ENCODE measurements around the gene SUGP2. TPM values are rescaled to one million over a fixed set of nuclear protein-coding genes. Genes with fewer than 3 reads are reported as not detected.

Gene SUGP2
- total and polyA plus RNA-seq, 2 of the 13 experiments (the other 11 are each of a cell fraction or from before 2014, with no cell fraction given): 40.6 to 57.7 TPM

DNA sequence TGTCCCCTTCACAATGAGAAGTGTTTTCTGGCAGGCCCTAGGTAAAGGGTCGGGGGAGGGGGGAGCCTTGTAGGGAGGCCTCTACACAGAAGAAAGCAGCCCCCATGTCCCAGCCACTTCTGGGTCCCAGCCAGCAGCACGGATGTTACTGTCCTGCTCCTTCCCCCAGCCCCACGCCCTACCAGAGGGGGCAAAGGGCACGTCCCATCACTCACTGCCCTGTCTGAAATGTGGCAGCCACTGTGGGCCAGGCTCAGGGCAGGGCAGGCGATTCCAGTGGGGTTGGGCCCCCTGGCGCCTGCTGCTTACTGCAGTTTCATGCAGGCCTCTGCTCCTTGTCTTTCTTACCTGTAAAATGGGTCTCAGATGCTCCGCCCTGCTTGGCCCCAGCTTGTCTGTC is 24.4 kb upstream of the SUGP2 start (continued):
- TF ChIP-seq, protein P1, sequence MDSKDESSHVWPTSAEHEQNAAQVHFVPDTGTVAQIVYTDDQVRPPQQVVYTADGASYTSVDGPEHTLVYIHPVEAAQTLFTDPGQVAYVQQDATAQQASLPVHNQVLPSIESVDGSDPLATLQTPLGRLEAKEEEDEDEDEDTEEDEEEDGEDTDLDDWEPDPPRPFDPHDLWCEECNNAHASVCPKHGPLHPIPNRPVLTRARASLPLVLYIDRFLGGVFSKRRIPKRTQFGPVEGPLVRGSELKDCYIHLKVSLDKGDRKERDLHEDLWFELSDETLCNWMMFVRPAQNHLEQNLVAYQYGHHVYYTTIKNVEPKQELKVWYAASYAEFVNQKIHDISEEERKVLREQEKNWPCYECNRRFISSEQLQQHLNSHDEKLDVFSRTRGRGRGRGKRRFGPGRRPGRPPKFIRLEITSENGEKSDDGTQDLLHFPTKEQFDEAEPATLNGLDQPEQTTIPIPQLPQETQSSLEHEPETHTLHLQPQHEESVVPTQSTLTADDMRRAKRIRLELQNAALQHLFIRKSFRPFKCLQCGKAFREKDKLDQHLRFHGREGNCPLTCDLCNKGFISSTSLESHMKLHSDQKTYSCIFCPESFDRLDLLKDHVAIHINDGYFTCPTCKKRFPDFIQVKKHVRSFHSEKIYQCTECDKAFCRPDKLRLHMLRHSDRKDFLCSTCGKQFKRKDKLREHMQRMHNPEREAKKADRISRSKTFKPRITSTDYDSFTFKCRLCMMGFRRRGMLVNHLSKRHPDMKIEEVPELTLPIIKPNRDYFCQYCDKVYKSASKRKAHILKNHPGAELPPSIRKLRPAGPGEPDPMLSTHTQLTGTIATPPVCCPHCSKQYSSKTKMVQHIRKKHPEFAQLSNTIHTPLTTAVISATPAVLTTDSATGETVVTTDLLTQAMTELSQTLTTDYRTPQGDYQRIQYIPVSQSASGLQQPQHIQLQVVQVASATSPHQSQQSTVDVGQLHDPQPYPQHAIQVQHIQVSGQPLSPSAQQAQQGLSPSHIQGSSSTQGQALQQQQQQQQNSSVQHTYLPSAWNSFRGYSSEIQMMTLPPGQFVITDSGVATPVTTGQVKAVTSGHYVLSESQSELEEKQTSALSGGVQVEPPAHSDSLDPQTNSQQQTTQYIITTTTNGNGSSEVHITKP (CRISPR knock-in tag; IDR thresholded peaks at IDR 0.05; ENCODE audit: low read depth): no peak
- TF ChIP-seq HNF4G (IDR thresholded peaks at IDR 0.05; ENCODE audit: borderline replicate concordance, low read depth, low read length): peak; percentile 23; the same call in 1 of the 2 replicates
- TF ChIP-seq HNF4G (CRISPR knock-in tag; IDR thresholded peaks at IDR 0.05; ENCODE audit: borderline replicate concordance, low read depth): no peak
- TF ChIP-seq XRCC5 (optimal IDR thresholded peaks at IDR 0.05; ENCODE audit: low read length): peak; percentile 21
- TF ChIP-seq TP53 (CRISPR knock-in tag; conservative IDR thresholded peaks at IDR 0.05): no peak
- no peak for TF ChIP-seq ZNF260 (CRISPR knock-in tag; IDR thresholded peaks at IDR 0.05; ENCODE audit: borderline replicate concordance, low read depth)
- no peak for TF ChIP-seq ZNF713 (CRISPR knock-in tag; IDR thresholded peaks at IDR 0.05)
- no peak for TF ChIP-seq CBX1 (IDR thresholded peaks at IDR 0.05; ENCODE audit: low read depth)
- TF ChIP-seq, protein P2, sequence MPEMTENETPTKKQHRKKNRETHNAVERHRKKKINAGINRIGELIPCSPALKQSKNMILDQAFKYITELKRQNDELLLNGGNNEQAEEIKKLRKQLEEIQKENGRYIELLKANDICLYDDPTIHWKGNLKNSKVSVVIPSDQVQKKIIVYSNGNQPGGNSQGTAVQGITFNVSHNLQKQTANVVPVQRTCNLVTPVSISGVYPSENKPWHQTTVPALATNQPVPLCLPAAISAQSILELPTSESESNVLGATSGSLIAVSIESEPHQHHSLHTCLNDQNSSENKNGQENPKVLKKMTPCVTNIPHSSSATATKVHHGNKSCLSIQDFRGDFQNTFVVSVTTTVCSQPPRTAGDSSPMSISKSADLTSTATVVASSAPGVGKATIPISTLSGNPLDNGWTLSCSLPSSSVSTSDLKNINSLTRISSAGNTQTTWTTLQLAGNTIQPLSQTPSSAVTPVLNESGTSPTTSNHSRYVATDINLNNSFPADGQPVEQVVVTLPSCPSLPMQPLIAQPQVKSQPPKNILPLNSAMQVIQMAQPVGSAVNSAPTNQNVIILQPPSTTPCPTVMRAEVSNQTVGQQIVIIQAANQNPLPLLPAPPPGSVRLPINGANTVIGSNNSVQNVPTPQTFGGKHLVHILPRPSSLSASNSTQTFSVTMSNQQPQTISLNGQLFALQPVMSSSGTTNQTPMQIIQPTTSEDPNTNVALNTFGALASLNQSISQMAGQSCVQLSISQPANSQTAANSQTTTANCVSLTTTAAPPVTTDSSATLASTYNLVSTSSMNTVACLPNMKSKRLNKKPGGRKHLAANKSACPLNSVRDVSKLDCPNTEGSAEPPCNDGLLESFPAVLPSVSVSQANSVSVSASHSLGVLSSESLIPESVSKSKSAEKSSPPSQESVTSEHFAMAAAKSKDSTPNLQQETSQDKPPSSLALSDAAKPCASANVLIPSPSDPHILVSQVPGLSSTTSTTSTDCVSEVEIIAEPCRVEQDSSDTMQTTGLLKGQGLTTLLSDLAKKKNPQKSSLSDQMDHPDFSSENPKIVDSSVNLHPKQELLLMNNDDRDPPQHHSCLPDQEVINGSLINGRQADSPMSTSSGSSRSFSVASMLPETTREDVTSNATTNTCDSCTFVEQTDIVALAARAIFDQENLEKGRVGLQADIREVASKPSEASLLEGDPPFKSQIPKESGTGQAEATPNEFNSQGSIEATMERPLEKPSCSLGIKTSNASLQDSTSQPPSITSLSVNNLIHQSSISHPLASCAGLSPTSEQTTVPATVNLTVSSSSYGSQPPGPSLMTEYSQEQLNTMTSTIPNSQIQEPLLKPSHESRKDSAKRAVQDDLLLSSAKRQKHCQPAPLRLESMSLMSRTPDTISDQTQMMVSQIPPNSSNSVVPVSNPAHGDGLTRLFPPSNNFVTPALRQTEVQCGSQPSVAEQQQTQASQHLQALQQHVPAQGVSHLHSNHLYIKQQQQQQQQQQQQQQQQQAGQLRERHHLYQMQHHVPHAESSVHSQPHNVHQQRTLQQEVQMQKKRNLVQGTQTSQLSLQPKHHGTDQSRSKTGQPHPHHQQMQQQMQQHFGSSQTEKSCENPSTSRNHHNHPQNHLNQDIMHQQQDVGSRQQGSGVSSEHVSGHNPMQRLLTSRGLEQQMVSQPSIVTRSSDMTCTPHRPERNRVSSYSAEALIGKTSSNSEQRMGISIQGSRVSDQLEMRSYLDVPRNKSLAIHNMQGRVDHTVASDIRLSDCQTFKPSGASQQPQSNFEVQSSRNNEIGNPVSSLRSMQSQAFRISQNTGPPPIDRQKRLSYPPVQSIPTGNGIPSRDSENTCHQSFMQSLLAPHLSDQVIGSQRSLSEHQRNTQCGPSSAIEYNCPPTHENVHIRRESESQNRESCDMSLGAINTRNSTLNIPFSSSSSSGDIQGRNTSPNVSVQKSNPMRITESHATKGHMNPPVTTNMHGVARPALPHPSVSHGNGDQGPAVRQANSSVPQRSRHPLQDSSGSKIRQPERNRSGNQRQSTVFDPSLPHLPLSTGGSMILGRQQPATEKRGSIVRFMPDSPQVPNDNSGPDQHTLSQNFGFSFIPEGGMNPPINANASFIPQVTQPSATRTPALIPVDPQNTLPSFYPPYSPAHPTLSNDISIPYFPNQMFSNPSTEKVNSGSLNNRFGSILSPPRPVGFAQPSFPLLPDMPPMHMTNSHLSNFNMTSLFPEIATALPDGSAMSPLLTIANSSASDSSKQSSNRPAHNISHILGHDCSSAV (CRISPR knock-in tag; IDR thresholded peaks at IDR 0.05; ENCODE audit: borderline replicate concordance): no peak
- TF ChIP-seq, protein P3, sequence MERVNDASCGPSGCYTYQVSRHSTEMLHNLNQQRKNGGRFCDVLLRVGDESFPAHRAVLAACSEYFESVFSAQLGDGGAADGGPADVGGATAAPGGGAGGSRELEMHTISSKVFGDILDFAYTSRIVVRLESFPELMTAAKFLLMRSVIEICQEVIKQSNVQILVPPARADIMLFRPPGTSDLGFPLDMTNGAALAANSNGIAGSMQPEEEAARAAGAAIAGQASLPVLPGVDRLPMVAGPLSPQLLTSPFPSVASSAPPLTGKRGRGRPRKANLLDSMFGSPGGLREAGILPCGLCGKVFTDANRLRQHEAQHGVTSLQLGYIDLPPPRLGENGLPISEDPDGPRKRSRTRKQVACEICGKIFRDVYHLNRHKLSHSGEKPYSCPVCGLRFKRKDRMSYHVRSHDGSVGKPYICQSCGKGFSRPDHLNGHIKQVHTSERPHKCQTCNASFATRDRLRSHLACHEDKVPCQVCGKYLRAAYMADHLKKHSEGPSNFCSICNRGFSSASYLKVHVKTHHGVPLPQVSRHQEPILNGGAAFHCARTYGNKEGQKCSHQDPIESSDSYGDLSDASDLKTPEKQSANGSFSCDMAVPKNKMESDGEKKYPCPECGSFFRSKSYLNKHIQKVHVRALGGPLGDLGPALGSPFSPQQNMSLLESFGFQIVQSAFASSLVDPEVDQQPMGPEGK (CRISPR knock-in tag; IDR thresholded peaks at IDR 0.05): 0 out of 2 replicates have a peak, but pooled peaks have one; percentile 19
- TF ChIP-seq ZSCAN30 (CRISPR knock-in tag; IDR thresholded peaks at IDR 0.05): no peak
- no peak for TF ChIP-seq PAWR (CRISPR knock-in tag; IDR thresholded peaks at IDR 0.05; ENCODE audit: borderline replicate concordance)
